Parathyroid adenoma (tissue), 2 donors: ENCODE data around the gene ROBO1.

Source experiments
- H2AFZ ChIP-seq: fragments of 300-600 bp; sonication (generic); one replicate; pipeline ENCODE4 v1.7.0; 2017; ENCODE audit warnings: antibody characterized with exemption, mild to moderate bottlenecking
- H3K27ac ChIP-seq: fragments of 300-600 bp; sonication (generic); one replicate; pipeline ENCODE4 v1.7.0; 2017
- H3K27me3 ChIP-seq: fragments of 300-600 bp; sonication (generic); one replicate; pipeline ENCODE4 v1.7.0; 2017; ENCODE audit warnings: low read length; ENCODE audit not compliant: control insufficient read depth, insufficient read depth
- H3K36me3 ChIP-seq: fragments of 300-600 bp; sonication (generic); one replicate; pipeline ENCODE4 v1.7.0; 2017; ENCODE audit warnings: low read length; ENCODE audit not compliant: control insufficient read depth, insufficient read depth
- H3K4me1 ChIP-seq: fragments of 300-600 bp; sonication (generic); one replicate; pipeline ENCODE4 v1.7.0; 2017; ENCODE audit warnings: control low read depth
- H3K4me2 ChIP-seq: fragments of 300-600 bp; sonication (generic); one replicate; pipeline ENCODE4 v1.7.0; 2017; ENCODE audit warnings: low read length
- H3K4me3 ChIP-seq: fragments of 300-600 bp; sonication (generic); one replicate; pipeline ENCODE4 v1.7.0; 2017; ENCODE audit warnings: low read depth, low read length
- H3K79me2 ChIP-seq: fragments of 300-600 bp; sonication (generic); one replicate; pipeline ENCODE4 v1.7.0; 2017; ENCODE audit warnings: control low read depth
- H3K9ac ChIP-seq: fragments of 300-600 bp; sonication (generic); one replicate; pipeline ENCODE4 v1.7.0; 2017; ENCODE audit warnings: mild to moderate bottlenecking
- H3K9me3 ChIP-seq: fragments of 300-600 bp; sonication (generic); one replicate; pipeline ENCODE4 v1.7.0; 2017; ENCODE audit warnings: low read length; ENCODE audit not compliant: control insufficient read depth
- TF ChIP-seq, protein P1 (sequence below): fragments of 300-600 bp; sonication (generic); IDR thresholded peaks from one replicate; pipeline ENCODE4 v1.7.0; 2017; ENCODE audit warnings: antibody characterized with exemption, mild to moderate bottlenecking
- donor health status: primary hyperparathyroidism.

ROBO1 gene

DNA sequence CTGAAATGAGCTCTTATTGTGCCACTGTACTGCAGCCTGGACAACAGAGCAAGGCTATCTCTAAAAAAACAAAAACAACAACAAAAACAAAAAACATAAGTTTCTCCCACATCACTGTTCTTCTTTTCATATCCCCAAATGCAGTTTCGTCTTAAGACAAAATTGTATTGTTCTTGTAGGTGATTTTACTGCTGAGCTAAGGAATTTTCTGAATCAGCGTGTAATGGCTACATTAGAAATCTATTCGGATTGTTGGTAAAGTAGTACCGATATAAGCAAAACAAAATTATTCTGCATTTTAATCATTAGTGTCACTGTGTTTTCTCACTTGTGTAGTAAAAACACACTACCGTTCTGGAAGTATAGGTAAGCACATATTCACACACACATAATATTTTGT lies 512.5 kb downstream of the ROBO1 start:
- Histone ChIP-seq H3K27me3 (no peaks in the 10 kb centered on the region), H3K79me2 (no peaks in the 10 kb centered on the region), H3K4me2 (no peak overlapping the region), H3K4me3 (no peak overlapping the region), H2AFZ (no peak overlapping the region), H3K4me1 (no peaks in the 10 kb centered on the region), H3K9ac (no peak overlapping the region), H3K9me3 (no peaks in the 10 kb centered on the region), H3K36me3 (no peaks in the 10 kb centered on the region), H3K27ac (no peak overlapping the region)
- TF ChIP-seq, protein P1, sequence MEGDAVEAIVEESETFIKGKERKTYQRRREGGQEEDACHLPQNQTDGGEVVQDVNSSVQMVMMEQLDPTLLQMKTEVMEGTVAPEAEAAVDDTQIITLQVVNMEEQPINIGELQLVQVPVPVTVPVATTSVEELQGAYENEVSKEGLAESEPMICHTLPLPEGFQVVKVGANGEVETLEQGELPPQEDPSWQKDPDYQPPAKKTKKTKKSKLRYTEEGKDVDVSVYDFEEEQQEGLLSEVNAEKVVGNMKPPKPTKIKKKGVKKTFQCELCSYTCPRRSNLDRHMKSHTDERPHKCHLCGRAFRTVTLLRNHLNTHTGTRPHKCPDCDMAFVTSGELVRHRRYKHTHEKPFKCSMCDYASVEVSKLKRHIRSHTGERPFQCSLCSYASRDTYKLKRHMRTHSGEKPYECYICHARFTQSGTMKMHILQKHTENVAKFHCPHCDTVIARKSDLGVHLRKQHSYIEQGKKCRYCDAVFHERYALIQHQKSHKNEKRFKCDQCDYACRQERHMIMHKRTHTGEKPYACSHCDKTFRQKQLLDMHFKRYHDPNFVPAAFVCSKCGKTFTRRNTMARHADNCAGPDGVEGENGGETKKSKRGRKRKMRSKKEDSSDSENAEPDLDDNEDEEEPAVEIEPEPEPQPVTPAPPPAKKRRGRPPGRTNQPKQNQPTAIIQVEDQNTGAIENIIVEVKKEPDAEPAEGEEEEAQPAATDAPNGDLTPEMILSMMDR = no peak

DNA sequence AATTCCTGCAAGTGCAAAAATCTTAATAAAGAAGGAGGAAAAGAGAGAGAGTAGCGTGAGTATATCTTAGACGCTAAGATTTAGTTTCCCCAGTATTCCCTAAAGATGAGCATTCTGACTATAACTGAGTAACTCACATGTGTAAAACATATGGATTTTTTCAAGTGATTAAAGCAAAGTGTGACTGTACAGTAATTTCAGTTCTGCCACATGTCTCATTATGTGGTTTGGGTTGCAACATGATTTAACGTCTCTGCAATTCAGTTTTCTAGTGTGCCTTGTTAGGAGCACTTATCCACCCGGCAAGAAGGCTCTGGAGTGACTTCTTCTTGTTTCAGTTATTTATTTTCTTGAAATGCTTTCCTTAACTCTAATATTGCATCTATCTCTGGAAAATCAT lies 514.1 kb downstream of the ROBO1 start:
- no peak overlapping the region for H3K4me2 ChIP-seq
- no peak overlapping the region for H2AFZ ChIP-seq
- no peaks in the 10 kb centered on the region for H3K9me3 ChIP-seq
- H3K4me3 ChIP-seq = no peak overlapping the region
- H3K79me2 ChIP-seq = no peaks in the 10 kb centered on the region
- TF ChIP-seq, protein P1 = no peak
- no peaks in the 10 kb centered on the region for H3K4me1 ChIP-seq
- H3K36me3 ChIP-seq = no peaks in the 10 kb centered on the region
- H3K27me3 ChIP-seq = no peaks in the 10 kb centered on the region
- no peak overlapping the region for H3K27ac ChIP-seq
- no peak overlapping the region for H3K9ac ChIP-seq

DNA sequence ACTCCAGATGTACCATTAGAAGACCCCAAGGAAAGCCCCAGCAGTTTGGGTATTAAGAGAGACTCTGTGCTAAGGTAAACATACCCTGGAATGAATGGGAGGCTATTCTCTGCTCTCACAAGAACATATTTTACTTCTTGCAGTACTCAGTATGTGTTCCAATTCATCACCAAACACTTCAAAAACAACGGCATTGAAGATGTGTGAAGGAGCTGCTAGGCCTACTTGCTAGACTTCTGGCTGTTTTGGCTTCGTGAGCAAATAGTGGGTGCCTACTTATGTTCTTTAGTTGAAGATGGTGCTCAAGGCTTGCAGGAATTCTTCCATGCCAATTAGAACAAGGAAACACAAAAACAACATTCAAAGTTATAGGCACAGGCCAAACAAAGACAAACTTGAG lies 514.5 kb downstream of the ROBO1 start:
- no peak overlapping the region for H2AFZ ChIP-seq
- H3K4me2 ChIP-seq = no peak overlapping the region
- H3K27ac ChIP-seq = no peak overlapping the region
- no peaks in the 10 kb centered on the region for H3K79me2 ChIP-seq
- H3K4me3 ChIP-seq = no peak overlapping the region
- no peak overlapping the region for H3K9ac ChIP-seq
- no peaks in the 10 kb centered on the region for H3K36me3 ChIP-seq
- H3K9me3 ChIP-seq = no peaks in the 10 kb centered on the region
- H3K27me3 ChIP-seq = no peaks in the 10 kb centered on the region
- TF ChIP-seq, protein P1 = no peak
- no peaks in the 10 kb centered on the region for H3K4me1 ChIP-seq

DNA sequence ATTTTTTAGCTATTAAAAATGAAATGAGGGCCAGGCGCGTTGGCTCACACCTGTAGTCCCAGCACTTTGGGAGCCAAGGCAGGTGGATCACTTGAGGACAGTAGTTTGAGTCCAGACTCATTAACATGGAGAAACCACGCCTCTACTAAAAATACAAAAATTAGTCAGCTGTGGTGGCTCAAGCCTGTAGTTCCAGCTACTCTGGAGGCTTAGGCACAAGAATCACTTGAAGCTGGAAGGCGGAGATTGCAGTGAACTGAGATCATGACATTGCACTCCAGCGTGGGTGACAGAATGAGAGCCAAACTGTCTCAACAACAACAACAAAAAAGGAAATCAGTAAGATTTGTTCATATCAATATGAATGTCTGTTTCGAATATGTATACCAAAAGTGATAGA lies 517.1 kb downstream of the ROBO1 start:
- TF ChIP-seq, protein P1 = no peak
- Histone ChIP-seq H3K9ac (no peak overlapping the region), H3K36me3 (no peaks in the 10 kb centered on the region), H3K4me2 (no peak overlapping the region), H2AFZ (no peak overlapping the region), H3K4me1 (no peaks in the 10 kb centered on the region), H3K27ac (no peak overlapping the region), H3K9me3 (no peaks in the 10 kb centered on the region), H3K27me3 (no peaks in the 10 kb centered on the region), H3K4me3 (no peak overlapping the region), H3K79me2 (no peaks in the 10 kb centered on the region)

DNA sequence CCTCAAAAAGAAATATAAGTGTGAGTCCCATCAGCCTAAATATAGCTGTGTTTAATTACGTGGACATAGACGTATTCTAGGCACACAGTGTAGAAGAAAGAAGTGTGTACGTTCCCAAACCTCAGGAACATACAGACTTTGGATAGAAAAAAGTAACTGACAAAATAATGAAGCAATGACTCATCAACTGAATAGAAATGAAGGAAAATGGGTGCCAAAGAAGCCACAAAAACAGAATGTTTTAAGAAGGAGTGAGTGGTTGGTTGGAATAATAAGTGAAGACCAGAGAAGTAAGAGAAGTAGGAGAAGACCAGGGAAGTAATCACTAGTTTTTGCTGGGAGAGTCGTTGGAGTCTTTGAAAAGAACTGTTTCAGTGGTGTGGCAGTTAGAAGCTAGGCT lies 518.1 kb downstream of the ROBO1 start:
- Histone ChIP-seq H3K36me3 (no peaks in the 10 kb centered on the region), H2AFZ (no peak overlapping the region), H3K9me3 (peaks cover 4% of the 10 kb centered on the region), H3K27ac (no peak overlapping the region), H3K4me2 (no peak overlapping the region), H3K79me2 (no peaks in the 10 kb centered on the region), H3K27me3 (no peaks in the 10 kb centered on the region), H3K9ac (no peak overlapping the region), H3K4me3 (no peak overlapping the region), H3K4me1 (no peaks in the 10 kb centered on the region)
- TF ChIP-seq, protein P1 = no peak
